Stimulated activated naive CD4-positive, alpha-beta T cell (primary cell): ENCODE results near the gene NEK6.

Experiments
- DNase-seq, 6 experiments: peaks; one replicate each; lab custom pipeline; 2025; lab: John Stamatoyannopoulos, UW

NEK6 gene

GRCh38 chr9:124342776-124343485 is 85.2 kb downstream of the NEK6 start:
- DNase-seq, result no peak

DNA sequence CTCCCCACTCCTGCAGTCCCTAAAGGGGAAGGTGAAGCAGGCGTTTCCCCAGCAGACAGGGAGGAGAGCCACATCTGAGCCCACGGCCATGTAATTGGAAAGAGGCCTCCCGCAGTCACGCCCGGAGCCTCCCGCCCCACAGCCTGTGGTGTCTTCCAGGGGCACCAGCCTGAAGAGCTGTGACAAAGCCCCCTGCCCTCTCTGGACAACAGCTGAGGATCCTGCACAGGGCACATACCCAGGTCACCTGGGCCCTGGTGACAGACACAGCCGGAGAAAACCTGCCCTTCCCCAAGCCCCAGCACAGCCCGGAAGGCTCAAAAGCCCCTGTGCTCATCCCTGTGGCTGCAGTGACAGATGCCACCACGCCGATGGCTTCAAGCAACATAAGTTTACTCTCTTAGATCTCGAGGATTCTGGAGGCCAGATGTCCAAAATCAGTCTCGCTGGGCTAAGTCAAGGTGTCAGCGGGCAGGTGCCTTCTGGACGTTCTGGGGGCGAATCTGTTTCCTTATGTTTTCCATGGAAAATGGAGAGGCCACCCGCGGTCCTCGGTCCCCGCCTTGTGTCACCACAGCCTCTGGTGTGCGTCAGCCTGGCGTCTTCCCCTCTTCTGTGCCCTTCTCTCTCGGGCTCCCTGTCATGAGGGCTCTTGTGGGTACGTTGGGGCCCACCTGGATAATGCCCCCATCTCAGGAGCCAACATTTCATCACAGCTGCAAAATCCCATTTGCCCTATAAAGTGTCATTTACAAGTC is 86.0 kb downstream of the NEK6 start:
- DNase-seq, result no peak

GRCh38 chr9:124344291-124345050 is 86.7 kb downstream of the NEK6 start:
- DNase-seq, result no peak

GRCh38 chr9:124345063-124345462 is 87.3 kb downstream of the NEK6 start:
- no peak for DNase-seq

DNA sequence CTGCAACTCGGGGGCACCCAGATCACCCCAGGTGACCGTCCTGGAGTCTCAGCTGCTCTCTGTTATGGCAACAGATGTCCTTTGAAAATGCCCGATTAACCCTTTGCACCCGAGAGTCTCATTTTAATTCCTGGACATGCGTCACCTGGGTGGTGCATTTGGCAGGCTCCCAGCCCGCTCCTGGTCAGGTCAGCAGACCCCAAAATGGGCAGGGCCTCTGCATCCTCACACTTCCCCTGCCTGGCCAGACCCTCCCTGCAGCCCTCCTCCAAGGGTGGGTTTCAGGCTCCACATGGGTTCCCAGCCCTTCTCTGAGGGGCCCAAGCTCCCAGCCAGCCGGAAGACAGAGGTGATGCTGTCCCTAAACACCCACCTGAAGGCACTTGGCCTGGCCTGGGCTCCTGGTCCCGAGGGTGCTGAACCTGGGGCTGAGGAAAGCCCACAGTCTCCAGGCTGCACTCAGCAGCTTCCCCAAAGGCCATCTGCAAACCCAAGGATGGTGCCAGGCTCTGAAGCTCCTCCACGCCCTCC is 88.1 kb downstream of the NEK6 start:
- no peak for DNase-seq

DNA sequence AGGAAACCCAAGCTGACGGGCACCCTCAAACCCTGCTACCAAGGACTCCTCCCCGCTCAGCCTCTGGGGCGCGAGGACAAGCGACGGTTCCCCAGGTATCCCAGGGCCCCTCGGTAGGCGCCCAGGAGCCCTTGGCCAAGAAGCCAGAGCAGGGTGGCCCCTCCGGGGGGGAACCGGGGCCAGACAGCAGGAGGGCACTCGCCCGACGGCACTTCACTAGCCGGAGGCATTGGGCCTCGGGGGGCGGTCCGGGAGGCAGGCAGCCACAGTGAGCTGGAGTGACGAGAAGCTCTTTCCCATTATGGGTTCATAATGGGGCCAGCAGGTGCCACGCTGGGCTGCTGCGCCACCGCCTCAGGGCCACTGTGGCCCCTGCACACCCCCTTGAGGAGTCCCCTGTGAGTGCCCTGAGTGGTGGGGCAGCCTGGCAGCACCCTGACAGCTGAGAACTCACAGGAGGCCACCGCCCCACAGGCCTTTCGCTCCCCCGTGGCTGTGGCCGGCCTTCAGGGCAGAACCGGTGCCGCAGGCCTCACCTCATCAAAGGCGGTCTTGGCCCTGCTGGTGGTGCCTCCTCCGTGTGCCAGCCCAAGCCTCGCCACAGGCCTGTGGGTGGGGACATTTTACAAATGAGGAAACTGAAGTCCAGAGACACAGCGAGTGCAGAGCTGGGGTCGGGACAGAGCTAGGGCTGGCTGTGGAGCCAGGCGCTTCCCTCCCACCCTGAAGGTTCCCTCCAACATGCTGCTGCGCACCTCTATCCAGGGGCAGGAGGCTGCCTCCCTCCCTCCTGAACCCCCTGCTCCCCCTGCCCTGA is 88.8 kb downstream of the NEK6 start:
- DNase-seq, result no peak

DNA sequence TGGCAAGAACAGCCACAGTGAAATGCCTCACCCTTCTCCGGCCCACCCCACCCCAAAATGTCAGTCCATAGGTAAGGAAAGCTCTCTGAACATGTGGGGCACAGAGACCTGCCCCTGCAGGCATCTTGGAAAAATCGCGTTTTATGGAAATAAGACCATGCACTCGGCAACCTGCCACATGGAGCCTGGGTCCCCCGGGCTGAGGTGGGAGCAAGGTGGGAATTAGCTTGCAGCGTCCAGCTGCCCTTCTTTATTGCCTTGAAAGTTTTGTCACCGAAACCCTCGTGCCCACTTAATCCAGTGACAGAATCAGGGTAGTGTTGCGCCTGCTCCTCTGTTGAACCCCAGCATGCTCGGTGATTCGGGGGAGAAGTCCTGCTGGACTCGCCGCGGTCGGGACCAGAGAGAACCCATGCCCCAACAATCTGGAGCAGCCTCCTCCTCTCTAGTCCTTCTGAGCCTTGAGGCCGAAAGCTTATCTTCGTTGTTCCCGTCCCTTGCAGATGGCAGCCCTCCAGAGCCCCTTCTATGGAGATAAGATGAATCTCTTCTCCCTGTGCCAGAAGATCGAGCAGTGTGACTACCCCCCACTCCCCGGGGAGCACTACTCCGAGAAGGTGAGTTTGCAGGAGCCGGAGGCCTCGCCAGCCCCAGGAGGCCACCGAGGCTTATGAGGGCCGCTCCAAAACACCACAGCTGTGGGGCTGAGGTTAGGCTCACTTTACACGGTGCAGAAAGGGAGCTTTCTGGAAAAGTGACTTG is 89.6 kb downstream of the NEK6 start:
- DNase-seq, result no peak

GRCh38 chr9:124347968-124348358 is 90.2 kb downstream of the NEK6 start:
- DNase-seq, result no peak

DNA sequence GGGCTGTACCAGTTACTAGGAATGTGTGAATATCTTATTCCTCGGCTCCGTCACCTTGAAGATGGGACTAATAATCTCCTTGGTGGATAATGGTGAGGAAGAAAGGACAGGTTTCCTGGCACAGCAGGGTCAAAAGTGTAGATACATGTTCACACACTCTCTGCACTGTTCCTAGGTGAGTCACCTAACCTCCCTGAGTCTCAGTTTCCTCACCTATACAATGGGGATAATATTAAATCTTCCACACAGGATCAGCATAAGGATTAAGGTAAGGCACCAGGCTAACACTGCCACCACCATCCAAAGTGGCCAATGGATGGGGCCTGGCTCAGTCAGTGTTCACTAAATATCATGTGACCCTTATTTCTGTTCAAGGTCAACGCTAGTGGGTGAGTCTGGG is 90.6 kb downstream of the NEK6 start:
- no peak for DNase-seq

DNA sequence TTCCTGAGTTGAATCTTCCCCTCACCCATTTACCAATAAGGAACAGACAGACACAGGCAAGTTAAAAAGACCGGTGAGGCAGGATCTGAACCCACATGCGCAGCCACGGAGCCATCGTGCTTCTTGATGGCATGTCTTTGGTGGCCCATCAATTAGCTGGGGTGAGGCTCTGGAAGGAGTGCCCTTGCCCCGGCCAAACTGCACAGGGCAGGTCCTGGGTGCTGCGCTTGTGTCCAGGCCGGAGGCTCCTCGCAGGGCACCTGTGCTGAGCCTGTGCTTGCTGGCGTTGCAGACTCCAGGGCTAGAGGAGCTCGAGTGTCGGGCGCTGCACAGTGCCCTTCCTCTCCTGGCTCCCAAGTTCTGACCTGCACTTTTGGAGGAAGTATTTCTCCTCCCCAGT is 91.1 kb downstream of the NEK6 start:
- DNase-seq, result no peak

- DNase-seq, result no peak
Measured at GRCh38 chr9:124349267-124349666, 91.5 kb downstream of the NEK6 start.

DNA sequence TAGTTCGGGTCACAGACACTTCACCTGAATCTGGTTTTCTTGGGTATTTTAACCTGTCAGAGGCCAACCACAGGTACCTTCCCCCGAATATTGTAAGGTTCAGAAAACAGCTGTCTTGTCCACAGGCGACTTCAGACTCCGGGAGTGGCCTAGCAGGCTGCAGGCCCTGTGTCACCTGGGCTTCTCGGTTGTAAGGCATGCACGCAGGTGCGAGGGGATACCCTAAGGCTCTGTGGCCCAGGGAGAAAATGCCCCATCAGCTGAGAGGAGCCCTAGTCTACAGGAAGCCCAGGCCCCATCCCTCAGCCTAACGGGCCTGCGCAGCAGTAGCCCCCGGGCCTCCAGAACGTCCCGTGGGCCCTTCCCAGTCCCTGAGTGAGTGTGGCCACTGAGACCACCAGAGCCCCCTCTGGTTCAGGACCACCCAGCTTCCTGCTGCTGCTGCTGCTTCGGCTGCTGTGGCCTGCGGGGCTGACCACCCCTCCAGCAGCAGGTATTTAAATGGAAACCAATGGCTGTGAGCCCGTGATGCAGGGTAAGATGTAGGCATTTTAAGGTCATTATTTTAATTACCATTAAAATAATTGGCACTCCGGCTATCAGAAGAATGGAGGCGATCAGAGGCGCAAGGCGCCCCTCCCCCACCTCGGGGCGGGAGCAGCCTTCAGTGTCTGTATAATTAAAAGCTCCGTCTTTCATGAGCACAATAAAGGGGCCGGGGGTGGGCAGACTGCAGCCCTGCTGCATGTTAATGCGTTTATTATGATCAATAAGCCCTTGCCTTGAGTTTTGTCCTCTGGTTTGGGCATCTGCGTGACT is 92.1 kb downstream of the NEK6 start:
- DNase-seq, result no peak

DNA sequence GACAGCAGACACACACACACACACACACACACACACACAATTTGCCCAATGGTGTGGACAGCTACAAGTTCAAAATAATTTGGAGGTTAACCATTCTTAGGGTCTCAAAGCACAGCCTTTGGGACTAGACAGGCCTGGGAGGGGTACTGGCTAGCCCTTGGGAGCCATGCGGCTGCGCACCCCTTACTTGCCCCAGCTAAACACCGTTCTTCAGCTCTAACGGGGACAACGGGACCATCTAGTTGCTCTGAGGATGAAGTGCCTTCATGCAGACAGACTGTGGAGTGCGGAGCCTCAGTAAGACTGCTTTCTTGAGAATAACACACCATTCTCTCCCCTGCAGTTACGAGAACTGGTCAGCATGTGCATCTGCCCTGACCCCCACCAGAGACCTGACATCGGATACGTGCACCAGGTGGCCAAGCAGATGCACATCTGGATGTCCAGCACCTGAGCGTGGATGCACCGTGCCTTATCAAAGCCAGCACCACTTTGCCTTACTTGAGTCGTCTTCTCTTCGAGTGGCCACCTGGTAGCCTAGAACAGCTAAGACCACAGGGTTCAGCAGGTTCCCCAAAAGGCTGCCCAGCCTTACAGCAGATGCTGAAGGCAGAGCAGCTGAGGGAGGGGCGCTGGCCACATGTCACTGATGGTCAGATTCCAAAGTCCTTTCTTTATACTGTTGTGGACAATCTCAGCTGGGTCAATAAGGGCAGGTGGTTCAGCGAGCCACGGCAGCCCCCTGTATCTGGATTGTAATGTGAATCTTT is 92.9 kb downstream of the NEK6 start:
- DNase-seq, result no peak

- no peak for DNase-seq
Measured at GRCh38 chr9:124351672-124352468, 94.1 kb downstream of the NEK6 start.

- no peak for DNase-seq
Measured at GRCh38 chr9:124352616-124353015, 94.9 kb downstream of the NEK6 start.

GRCh38 chr9:124353166-124353768 is 95.5 kb downstream of the NEK6 start:
- DNase-seq, result no peak

- no peak for DNase-seq
Measured at GRCh38 chr9:124353811-124354274, 96.1 kb downstream of the NEK6 start.
